ENCODE data around the gene FAM149B1. TPM values are rescaled to one million over a fixed set of nuclear protein-coding genes. Genes with fewer than 3 reads are reported as not detected.

FAM149B1 gene
- total RNA-seq, 2 experiments from 2014 or later, result 7.0 to 7.7 TPM

GRCh38 chr10:73246322-73246645 lies 78.4 kb downstream of the FAM149B1 start:
- Histone ChIP-seq H3K4me1 (ENCODE audit: insufficient read depth, low read length) (peaks cover 20% of the 10 kb centered on the region), H3K4me3 (ENCODE audit: low read length) (peak overlapping the region; percentile 81), H3K27me3 (ENCODE audit: control insufficient read depth in 1 of 2, insufficient read depth in 2 of 2, low read length in 2 of 2) (no peaks in the 10 kb centered on the region), H3K9me3 (ENCODE audit: control insufficient read depth in 1 of 2, insufficient read depth in 1 of 2, low read length in 2 of 2) (no peaks in the 10 kb centered on the region), H3K36me3 (ENCODE audit: insufficient read depth, low read length) (peaks cover 52% of the 10 kb centered on the region), H3K27ac (ENCODE audit: low read depth in 1 of 2, low read length in 2 of 2) (peak overlapping the region; percentile 81 to 94)
- Mint-ChIP-seq H3K9me3 (no peaks in the 10 kb centered on the region), H3K36me3 (ENCODE audit: low read depth) (peaks cover 87% of the 10 kb centered on the region), H3K4me3 (peak overlapping the region; percentile 96), H3K27me3 (no peaks in the 10 kb centered on the region), H3K4me1 (ENCODE audit: low read depth) (peaks cover 63% of the 10 kb centered on the region), H3K27ac (peak overlapping the region; percentile 86)
- TF ChIP-seq, protein P1, sequence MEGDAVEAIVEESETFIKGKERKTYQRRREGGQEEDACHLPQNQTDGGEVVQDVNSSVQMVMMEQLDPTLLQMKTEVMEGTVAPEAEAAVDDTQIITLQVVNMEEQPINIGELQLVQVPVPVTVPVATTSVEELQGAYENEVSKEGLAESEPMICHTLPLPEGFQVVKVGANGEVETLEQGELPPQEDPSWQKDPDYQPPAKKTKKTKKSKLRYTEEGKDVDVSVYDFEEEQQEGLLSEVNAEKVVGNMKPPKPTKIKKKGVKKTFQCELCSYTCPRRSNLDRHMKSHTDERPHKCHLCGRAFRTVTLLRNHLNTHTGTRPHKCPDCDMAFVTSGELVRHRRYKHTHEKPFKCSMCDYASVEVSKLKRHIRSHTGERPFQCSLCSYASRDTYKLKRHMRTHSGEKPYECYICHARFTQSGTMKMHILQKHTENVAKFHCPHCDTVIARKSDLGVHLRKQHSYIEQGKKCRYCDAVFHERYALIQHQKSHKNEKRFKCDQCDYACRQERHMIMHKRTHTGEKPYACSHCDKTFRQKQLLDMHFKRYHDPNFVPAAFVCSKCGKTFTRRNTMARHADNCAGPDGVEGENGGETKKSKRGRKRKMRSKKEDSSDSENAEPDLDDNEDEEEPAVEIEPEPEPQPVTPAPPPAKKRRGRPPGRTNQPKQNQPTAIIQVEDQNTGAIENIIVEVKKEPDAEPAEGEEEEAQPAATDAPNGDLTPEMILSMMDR (IDR thresholded peaks at IDR 0.05), result no peak
- ChIA-PET POLR2A (interaction anchor here (0.6 to 2.2 kb wide), 15 partner anchors 8 to 859 kb away, joined by 3 to 20 read pairs (median 8); partner anchors contain the start of genes ANXA7, CFAP70, ECD and FAM149B1), CTCF (interaction anchor here (1.2 kb wide), 1 partner anchor 20 kb away, joined by 3 read pairs; no protein-coding TSS in a partner anchor)
- no peak for ATAC-seq (ENCODE audit: poor library complexity)
- intact Hi-C loops (cut with DNase I, micrococcal nuclease), result loop anchor here (2.0 to 10.0 kb wide), 6 partner anchors 79 to 889 kb away; partner anchors contain the start of genes ECD (in 1 of the 2), FAM149B1 (in 1 of the 2), MICU1 (in 1 of the 2) and P4HA1 (in 1 of the 2)
- DNase-seq, result peak in 1 of 14 experiments; percentile 11

GRCh38 chr10:73246646-73247508 lies 79.0 kb downstream of the FAM149B1 start, which contains the start of gene DNAJC9:
TSS of gene DNAJC9 (minus strand) at chr10:73247255. CDS start at chr10:73247189, 66 bp downstream.
- no peaks in the 10 kb centered on the region for H3K27me3 ChIP-seq (ENCODE audit: control insufficient read depth in 1 of 2, insufficient read depth in 2 of 2, low read length in 2 of 2)
- Mint-ChIP-seq H3K4me1 (ENCODE audit: low read depth) (peaks cover 67% of the 10 kb centered on the region), H3K4me3 (peak within 1 kb of the TSS; percentile 96), H3K27ac (peak within 1 kb of the TSS; percentile 86), H3K27me3 (no peaks in the 10 kb centered on the region), H3K9me3 (no peaks in the 10 kb centered on the region), H3K36me3 (ENCODE audit: low read depth) (peaks cover 87% of the 10 kb centered on the region)
- peaks cover 48% of the 10 kb centered on the region for H3K36me3 ChIP-seq (ENCODE audit: insufficient read depth, low read length)
- H3K9me3 ChIP-seq (ENCODE audit: control insufficient read depth in 1 of 2, insufficient read depth in 1 of 2, low read length in 2 of 2), result no peaks in the 10 kb centered on the region
- ChIA-PET POLR2A (interaction anchor here (0.6 to 2.2 kb wide), 22 partner anchors 9 to 1963 kb away, joined by 3 to 20 read pairs (median 5); partner anchors contain the start of genes ANXA7, CFAP70, ECD and FAM149B1), CTCF (interaction anchor here (1.2 kb wide), 1 partner anchor 20 kb away, joined by 3 read pairs; no protein-coding TSS in a partner anchor)
- DNase-seq (peak; percentile 94 to 99 (median 97)), ATAC-seq (ENCODE audit: poor library complexity) (peak; percentile 85)
- TF ChIP-seq, protein P1 (IDR thresholded peaks at IDR 0.05), result no peak
- peak within 1 kb of the TSS; percentile 81 for H3K4me3 ChIP-seq (ENCODE audit: low read length)
- intact Hi-C loops (cut with DNase I, micrococcal nuclease), result loop anchor here (2.0 to 10.0 kb wide), 6 partner anchors 80 to 890 kb away; partner anchors contain the start of genes ECD (in 1 of the 2), FAM149B1 (in 1 of the 2), MICU1 (in 1 of the 2) and P4HA1 (in 1 of the 2)
- H3K4me1 ChIP-seq (ENCODE audit: insufficient read depth, low read length), result peaks cover 26% of the 10 kb centered on the region
- peak within 1 kb of the TSS; percentile 81 to 94 for H3K27ac ChIP-seq (ENCODE audit: low read depth in 1 of 2, low read length in 2 of 2)

- ChIA-PET POLR2A (interaction anchor here (0.6 to 2.2 kb wide), 19 partner anchors 8 to 1962 kb away, joined by 3 to 20 read pairs (median 6); partner anchors contain the start of genes ANXA7, CFAP70, ECD and FAM149B1), CTCF (interaction anchor here (1.2 kb wide), 1 partner anchor 21 kb away, joined by 3 read pairs; no protein-coding TSS in a partner anchor)
- DNase-seq (no peak), ATAC-seq (ENCODE audit: poor library complexity) (no peak)
- no peaks in the 10 kb centered on the region for H3K9me3 Mint-ChIP-seq
- peak overlapping the region; percentile 86 for H3K27ac Mint-ChIP-seq
- Histone ChIP-seq H3K36me3 (ENCODE audit: insufficient read depth, low read length) (peaks cover 43% of the 10 kb centered on the region), H3K27me3 (ENCODE audit: control insufficient read depth in 1 of 2, insufficient read depth in 2 of 2, low read length in 2 of 2) (no peaks in the 10 kb centered on the region), H3K9me3 (ENCODE audit: control insufficient read depth in 1 of 2, insufficient read depth in 1 of 2, low read length in 2 of 2) (no peaks in the 10 kb centered on the region), H3K27ac (ENCODE audit: low read depth in 1 of 2, low read length in 2 of 2) (peak overlapping the region; percentile 81 to 94), H3K4me1 (ENCODE audit: insufficient read depth, low read length) (peaks cover 31% of the 10 kb centered on the region), H3K4me3 (ENCODE audit: low read length) (peak overlapping the region; percentile 81)
- H3K27me3 Mint-ChIP-seq, result no peaks in the 10 kb centered on the region
- H3K4me3 Mint-ChIP-seq, result peak overlapping the region; percentile 96
- peaks cover 89% of the 10 kb centered on the region for H3K36me3 Mint-ChIP-seq (ENCODE audit: low read depth)
- intact Hi-C loops (cut with DNase I, micrococcal nuclease), result loop anchor here (2.0 to 10.0 kb wide), 6 partner anchors 80 to 891 kb away; partner anchors contain the start of genes ECD (in 1 of the 2), FAM149B1 (in 1 of the 2), MICU1 (in 1 of the 2) and P4HA1 (in 1 of the 2)
- H3K4me1 Mint-ChIP-seq (ENCODE audit: low read depth), result peaks cover 75% of the 10 kb centered on the region
- TF ChIP-seq, protein P1 (IDR thresholded peaks at IDR 0.05), result no peak
Measured at GRCh38 chr10:73247509-73248258, 79.8 kb downstream of the FAM149B1 start.
